ENCODE results near the gene CCP110.

The CCP110 gene

GRCh38 chr16:19505600-19506303, 18.0 kb upstream of the CCP110 start:
- in situ Hi-C loops (cut with MboI; ENCODE audit: low sequenced_read_pairs) = loop anchor here (25.0 kb wide), 1 partner anchor 418 kb away; no protein-coding TSS in a partner anchor

DNA sequence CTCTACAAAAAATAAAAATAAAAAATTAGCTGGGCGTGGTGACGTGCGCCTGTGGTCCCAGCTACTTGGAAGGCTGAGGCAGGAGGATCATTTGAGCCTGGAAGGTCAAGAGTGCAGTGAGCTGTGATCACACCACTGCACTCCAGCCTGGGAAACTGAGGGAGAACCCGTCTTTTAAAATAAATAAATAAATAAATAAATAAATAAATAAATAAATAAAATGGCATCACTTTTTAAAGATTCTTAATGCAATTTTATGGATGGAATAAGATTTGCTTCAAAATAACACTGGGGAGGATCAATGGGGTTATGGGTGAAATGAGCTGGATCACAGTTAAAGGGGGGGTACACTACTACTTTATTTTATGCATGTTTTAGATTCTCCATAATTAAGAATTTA, 16.8 kb upstream of the CCP110 start:
- in situ Hi-C loops (cut with MboI; ENCODE audit: low sequenced_read_pairs) = loop anchor here (25.0 kb wide), 1 partner anchor 420 kb away; no protein-coding TSS in a partner anchor

DNA sequence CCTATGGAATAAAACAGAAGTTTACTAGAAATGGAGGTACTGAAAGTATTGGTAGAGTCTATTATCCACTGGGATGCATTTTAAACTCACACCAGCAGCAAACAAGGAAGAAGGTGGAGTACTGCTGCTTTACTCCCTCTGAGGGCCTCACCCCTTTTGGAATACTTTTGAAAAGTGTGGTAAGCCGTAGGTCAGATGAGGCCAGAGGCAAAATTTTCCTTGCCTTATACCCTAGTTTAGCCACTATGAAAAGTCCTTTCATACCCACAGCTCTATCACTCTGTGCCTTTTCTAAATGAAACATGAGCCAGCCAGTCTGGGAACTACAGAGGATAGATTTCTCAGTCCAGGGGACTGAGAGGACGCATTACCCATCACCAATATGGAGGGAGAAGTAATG, 15.9 kb upstream of the CCP110 start:
- in situ Hi-C loops (cut with MboI; ENCODE audit: low sequenced_read_pairs) = loop anchor here (25.0 kb wide), 1 partner anchor 421 kb away; no protein-coding TSS in a partner anchor

DNA sequence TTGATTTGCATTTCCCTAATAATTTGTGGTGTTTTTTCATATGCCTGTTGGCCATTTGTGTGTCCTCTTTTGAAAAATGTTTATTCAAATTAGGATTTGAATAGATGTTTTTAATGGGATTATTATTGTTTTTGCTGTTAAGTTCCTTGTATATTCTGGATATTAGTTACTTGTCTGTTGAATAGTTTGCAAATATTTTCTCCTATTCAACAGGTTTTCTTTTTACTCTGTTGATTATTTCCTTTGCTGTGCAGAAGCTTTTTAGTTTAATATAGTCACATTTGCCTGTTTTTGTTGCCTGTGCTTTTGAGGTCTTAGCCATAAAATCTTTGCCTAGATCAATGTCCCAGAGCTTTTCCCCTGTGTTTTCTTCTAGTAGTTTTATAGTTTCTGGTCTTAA, 11.4 kb upstream of the CCP110 start:
- in situ Hi-C loops (cut with MboI; ENCODE audit: low sequenced_read_pairs) = loop anchor here (25.0 kb wide), 1 partner anchor 425 kb away; no protein-coding TSS in a partner anchor

DNA sequence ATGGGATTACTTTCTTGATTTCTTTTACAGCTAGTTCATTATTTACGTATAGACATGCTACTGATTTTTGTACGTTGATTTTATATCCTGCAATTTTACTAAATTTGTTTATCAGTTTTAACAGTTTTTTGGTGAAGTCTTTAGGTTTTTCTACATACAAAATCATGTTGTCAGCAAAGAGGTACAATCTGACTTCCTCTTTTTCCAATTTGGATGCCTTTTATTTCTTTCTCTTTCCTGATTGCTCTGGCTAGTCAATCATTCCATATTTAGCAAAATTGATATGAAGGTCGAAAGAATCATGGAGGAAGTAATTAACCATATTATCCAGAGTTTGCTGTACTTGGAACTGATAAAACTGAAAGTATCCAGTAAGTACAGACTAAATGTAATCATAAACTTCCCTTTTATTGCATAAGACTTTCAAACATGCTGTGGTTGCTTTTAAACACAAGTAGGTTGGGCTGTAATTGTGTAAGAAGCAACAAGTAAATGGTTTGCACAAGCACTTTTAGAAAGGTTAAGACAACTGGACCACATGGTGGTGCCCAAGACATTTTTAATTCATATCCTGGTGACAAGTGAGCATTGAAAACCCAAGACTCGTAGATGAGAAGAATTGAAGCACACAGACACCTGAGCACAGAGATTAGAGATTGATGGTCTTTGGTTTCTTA, 10.2 kb upstream of the CCP110 start:
- in situ Hi-C loops (cut with MboI; ENCODE audit: low sequenced_read_pairs) = loop anchor here (25.0 kb wide), 1 partner anchor 426 kb away; no protein-coding TSS in a partner anchor

DNA sequence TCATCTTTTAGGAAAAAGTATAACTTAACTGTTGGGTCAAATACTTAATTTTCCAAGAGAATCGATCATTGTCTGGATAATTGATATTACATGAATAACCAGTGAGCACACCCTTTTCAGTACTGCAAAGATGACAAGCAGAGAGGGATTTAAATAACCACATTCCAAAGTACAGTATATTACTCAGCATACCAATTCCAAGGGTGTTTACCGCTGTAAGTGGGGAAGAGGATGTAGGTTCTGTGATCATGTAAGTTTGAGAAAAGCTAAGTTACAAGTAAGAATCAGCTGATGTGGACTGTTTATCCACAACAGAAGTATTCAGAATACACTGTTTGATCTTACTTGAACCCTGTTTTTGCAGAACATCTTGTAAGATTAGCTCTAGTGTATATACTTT, 8.0 kb upstream of the CCP110 start:
- in situ Hi-C loops (cut with MboI; ENCODE audit: low sequenced_read_pairs) = loop anchor here (25.0 kb wide), 1 partner anchor 428 kb away; no protein-coding TSS in a partner anchor

DNA sequence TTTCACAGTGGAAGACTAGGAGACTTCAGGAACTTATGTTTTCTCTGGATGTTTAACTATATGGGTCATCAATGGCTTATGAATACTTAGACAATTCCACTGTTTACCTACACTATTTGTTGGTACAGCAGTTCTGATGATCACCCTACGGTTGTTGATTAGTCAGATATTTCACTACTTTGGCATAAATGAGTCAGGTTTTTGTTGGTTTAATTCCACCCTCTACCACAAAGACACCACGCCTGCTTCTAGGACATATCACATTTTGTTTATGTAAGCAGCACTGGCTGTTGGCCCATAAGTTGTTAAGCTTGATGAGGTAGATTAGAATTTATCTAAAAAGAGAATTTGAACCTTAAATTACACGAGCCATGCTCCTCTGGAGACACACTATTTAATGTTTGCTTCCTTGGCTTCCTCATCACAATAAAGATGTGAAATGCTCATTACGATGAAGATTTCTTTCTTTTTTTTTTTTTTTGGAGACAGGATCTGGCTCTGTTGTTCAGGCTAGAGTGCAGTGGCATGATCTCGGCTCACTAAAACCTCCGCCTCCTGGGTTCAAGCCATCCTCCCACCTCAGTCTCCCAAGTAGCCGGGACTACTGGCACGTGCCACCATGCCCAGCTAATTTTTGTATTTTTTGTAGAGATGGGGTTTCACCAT, 6.2 kb upstream of the CCP110 start:
- in situ Hi-C loops (cut with MboI; ENCODE audit: low sequenced_read_pairs) = loop anchor here (25.0 kb wide), 1 partner anchor 430 kb away; no protein-coding TSS in a partner anchor

DNA sequence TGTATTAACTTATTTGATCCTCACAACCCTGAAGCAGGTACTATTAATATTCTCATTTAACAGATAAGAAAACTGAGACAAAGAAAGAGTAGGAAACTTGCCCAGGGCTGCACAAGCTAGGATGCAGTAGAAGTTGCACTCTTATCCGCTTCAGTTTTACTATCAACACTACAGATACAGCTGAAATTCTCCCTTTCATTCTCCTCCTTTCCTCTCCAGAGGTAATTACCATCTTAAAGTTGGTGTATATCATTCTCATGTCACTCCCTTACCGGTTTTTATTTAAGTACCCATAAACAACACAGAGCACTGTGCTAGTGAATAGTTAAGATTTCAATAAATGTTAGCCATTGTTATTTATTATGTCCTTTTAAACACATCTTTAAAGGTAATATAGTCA, 5.4 kb upstream of the CCP110 start:
- in situ Hi-C loops (cut with MboI; ENCODE audit: low sequenced_read_pairs) = loop anchor here (25.0 kb wide), 1 partner anchor 431 kb away; no protein-coding TSS in a partner anchor

- in situ Hi-C loops (cut with MboI; ENCODE audit: low sequenced_read_pairs) = loop anchor here (25.0 kb wide), 1 partner anchor 434 kb away; no protein-coding TSS in a partner anchor
Observed at GRCh38 chr16:19520861-19521331, 2.8 kb upstream of the CCP110 start.

- in situ Hi-C loops (cut with MboI; ENCODE audit: low sequenced_read_pairs) = loop anchor here (25.0 kb wide), 1 partner anchor 434 kb away; no protein-coding TSS in a partner anchor
Observed at GRCh38 chr16:19521471-19522396, 2.0 kb upstream of the CCP110 start, which contains the start of gene GDE1. TSS of gene GDE1 (minus strand) at chr16:19522098. CDS start at chr16:19521964, 134 bp downstream.

DNA sequence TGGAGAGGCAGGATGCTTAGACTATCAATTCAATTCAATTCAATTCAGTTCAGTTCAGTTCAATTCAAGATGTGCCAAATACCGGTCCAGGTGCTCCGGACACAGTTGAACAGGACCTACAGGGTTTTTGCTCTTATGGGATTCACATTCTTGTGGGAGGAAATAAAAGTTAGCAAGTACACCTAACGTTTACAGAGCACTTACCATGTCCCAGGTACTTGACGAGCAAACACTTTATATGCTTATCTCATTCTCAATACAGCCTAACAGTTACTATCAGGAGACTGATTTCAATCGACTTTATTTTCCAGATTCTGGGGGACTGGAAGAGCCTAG, 1.4 kb upstream of the CCP110 start:
- in situ Hi-C loops (cut with MboI; ENCODE audit: low sequenced_read_pairs) = loop anchor here (25.0 kb wide), 1 partner anchor 435 kb away; no protein-coding TSS in a partner anchor

DNA sequence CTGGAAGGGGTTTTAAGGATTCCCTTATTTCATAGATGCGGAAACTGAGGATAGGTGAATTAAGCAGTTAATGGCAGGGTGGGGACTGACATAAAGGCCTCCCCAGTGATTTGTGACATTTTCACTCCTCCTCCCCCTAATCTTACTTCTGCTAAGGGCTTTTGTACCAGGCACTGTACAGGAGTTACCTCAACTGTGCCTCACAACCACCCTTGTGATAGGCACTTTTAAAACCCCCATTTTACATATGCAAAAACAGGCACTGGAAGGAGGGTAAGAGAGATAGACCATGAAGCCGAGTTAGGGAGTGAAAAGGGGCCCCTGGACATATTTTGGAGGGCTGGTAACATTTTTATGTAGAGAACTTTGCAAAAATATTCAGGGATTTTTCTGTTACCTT, 982 bp upstream of the CCP110 start:
- in situ Hi-C loops (cut with MboI; ENCODE audit: low sequenced_read_pairs) = loop anchor here (25.0 kb wide), 1 partner anchor 435 kb away; no protein-coding TSS in a partner anchor

DNA sequence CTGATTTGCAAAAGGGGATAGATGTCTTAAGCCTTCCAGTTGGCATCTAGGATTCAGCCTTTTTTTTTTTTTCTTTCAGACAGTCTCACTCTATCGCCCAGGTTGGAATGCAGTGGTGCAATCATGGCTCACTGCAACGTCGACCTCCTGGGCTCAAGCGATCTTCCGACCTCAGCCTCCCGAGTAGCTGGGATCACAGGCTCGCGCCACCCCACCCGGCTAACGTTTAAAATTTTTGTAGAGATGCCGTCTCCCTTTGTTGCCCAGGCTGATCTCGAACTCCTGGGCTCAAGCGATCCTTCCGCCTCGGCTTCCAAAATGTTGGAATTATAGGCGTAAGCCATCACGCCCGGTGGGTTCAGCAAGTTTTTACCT, 571 bp upstream of the CCP110 start:
- in situ Hi-C loops (cut with MboI; ENCODE audit: low sequenced_read_pairs) = loop anchor here (25.0 kb wide), 1 partner anchor 436 kb away; no protein-coding TSS in a partner anchor

DNA sequence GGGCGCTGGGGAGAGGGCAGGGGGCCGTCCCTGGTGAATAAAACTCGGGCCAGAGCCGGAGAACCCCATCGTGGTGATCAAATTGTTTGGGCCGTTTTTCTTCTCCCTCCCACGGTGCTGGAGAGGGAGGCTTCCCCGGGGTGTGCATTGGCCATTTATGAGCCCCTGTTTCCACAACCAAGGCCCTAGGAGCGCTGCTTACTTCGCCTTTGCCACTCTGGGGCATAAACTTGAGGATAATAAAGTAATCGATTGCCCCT, 544 bp downstream of the CCP110 start:
- in situ Hi-C loops (cut with MboI; ENCODE audit: low sequenced_read_pairs) = loop anchor here (25.0 kb wide), 1 partner anchor 437 kb away; no protein-coding TSS in a partner anchor

DNA sequence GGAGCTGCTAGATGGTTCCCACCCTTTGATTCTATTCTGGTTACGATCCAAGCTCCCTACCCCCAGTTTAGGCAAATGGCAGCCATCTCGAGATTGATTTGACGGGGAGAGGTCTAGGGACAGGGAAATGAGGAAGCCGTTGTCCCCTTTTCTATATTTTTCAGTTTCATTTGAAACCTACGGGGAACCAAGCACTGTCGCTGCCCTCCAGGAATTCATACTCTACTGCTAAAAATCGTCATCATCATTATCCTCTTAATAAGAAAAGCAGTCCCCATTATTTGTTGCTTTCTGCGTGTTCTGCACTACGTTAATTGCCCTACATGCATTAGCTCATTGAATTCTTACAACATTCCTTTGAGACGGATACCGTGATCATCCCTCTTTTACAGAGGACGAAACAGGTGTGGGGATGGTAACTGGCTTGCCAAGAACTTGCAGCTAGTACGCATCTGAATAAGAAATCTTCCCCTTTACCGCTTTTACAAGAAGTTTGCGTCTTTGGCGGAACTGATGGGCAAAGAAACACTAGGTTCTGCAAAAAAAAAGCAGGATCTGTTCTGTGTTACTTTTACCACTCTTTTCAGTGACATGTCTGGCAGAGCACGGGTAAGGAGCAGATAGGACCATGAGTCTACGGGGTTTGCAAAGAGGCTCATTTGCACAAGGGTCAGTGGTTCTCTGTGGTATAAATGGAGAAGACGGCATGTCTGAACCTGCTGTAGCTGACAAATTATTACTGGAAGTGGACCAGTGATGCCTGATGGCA, 1.1 kb downstream of the CCP110 start:
- in situ Hi-C loops (cut with MboI; ENCODE audit: low sequenced_read_pairs) = loop anchor here (25.0 kb wide), 1 partner anchor 437 kb away; no protein-coding TSS in a partner anchor

- in situ Hi-C loops (cut with MboI; ENCODE audit: low sequenced_read_pairs) = no loop called here
Observed at GRCh38 chr16:19525385-19525723, 1.6 kb downstream of the CCP110 start.

DNA sequence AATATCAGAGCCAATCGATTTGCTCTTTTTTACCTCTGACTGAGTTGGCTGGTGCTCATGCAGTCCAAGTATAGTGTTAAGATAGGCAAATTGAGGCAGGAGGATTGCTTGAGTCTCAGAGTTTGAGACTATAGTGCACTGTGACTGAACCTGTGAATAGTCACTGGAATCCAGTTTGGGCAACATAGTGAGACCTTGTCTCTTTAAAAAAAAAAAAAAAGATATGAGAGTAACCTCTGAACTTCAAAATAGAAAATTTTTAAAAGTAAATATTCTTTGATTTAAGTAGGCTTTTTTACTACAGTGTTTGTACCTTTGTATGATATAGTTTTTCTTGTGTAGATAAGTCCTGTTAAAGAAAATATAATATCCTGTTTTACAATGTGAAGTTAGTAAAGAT, 3.4 kb downstream of the CCP110 start:
- in situ Hi-C loops (cut with MboI; ENCODE audit: low sequenced_read_pairs) = no loop called here

- in situ Hi-C loops (cut with MboI; ENCODE audit: low sequenced_read_pairs) = no loop called here
Observed at GRCh38 chr16:19528666-19529065, 4.9 kb downstream of the CCP110 start.

- in situ Hi-C loops (cut with MboI; ENCODE audit: low sequenced_read_pairs) = no loop called here
Observed at GRCh38 chr16:19532601-19533000, 8.9 kb downstream of the CCP110 start.
